Left forelimb (tissue), 1 donor: ENCODE results near the gene CBX7.
A peak's percentile ranks its signal among the peaks of the same experiment; 100 is the strongest.

Experiments used
- DNase-seq: peaks from one replicate; pipeline ENCODE4 v3.0.0-alpha.2; 2018; ENCODE audit warnings: low spot score

Gene CBX7

DNA sequence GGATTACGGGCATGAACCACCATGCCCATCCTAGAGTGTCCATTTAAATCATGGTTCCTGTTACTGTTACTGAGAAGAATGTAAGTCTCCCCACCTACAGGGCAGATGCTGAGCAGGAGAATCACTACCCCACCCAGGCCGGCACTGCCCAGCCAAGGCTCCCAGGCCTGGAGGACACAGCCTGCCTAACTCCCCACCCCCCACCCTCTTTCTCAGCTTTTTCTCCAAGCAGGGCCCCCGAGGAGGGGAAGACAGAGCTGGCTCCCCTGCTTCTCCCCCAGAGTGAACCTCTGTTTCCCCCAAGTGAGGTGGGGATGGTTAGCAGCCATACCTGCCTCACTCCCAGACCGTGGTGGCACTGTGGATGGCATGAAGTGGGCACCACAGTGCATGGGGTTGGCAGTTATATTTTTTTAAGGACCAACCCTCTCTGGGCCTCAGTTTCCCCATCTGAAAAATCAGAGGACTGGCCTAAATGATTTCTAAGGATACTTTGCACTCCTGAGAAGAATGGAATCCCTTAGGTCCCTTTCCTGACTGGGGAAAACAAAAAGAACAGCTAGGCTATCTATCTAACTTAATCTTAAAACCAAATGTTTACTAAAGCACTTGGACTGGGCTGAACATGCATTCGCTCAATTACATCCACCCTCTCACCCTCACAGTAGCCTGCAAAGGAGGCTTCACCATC, 5.0 kb downstream of the CBX7 start:
- no peak for DNase-seq

- DNase-seq: peak; percentile 23
Observed at GRCh38 chr22:39146256-39147101, 6.0 kb downstream of the CBX7 start.

- DNase-seq: no peak
Observed at GRCh38 chr22:39144101-39144767, 8.2 kb downstream of the CBX7 start.

GRCh38 chr22:39142088-39142680, 10.3 kb downstream of the CBX7 start:
- DNase-seq: no peak

GRCh38 chr22:39139933-39140332, 12.5 kb downstream of the CBX7 start:
- DNase-seq: no peak

DNA sequence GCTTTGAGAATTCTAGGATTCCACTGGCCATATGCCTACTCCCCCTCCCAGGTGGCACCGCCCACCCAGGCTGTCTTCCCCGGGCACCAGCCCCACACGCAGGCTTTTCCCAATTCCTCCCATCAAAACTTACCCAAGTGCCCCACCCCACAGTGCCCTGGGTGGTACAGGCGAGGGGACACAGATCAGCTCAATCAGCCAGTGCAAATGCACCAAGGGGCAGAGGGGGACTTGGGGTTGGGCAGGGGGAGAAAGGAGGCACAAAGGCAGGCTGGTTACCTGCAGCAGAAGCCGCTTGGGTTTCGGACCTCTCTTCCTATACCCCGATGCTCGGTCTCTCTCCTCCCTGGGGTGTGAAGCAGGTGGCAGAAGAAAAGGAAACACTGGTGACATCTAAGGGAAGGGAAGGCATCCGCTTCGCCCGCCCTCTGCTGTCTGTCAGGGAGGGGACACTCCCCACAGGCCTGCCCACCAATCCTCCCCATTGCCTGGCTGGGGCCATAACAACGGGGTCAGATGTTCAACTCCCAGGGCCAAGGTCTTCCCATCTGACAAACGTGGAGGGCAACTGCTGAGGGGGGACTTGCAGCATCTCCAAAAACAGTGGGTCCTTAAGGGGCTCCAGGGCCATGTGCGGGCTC, 14.0 kb downstream of the CBX7 start:
- DNase-seq: no peak

DNA sequence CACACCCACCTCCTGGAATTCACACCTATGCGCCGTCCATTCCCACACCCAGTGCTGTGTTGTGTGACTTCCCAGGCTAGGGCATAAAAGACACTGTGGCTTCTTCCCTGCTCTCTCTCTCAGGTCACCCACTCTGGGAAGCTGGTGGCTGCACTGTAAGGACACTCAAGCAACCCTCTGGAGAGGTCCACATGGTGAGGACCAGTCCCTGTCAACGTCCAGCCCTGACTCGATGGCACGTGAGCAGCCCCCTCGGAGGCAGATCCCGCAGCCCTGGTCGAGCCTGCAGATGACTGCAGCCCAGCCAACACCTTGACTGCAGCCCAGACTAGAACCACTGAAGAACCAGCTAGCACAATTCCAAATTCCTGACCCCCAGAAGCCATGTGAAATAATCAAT, 16.2 kb downstream of the CBX7 start:
- no peak for DNase-seq

DNA sequence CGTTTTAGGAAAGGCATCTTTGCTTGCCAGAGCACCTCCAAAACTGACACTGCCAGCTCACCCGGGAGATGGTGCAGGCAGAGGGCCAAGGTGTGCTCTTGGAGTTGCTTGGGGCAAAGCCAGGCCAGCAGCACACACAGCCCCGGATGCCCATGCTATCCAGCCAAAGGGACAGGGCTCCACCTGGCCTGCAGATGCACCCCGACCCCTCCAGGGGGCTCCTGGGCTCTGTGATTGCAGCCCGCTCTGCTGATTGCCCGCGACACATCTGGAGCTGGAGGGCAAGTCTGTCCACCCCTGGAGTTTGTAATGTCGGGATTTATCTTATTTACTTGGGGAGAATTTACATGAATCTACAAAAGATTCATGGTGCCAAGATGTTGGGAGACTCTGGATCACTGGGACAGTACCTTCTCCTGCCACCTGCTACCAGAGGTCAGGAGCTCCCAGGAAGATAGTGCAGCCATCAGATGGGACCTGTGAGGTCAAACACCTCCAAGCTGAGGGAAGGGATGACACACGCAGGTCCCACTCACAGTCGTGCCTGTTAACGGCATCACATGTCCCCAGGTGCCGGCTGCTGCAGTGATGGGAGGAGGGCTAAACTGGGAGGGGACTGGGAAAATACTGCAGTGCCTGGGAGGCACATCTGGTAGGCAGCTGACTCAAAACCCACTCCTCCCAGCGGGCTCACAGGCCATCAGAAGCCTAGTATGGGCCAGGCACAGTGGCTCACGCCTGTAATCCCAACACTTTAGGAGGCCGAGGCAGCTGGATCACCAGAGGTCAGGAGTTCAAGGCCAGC, 17.2 kb downstream of the CBX7 start:
- DNase-seq: no peak

- DNase-seq: no peak
Observed at GRCh38 chr22:39134366-39135091, 18.0 kb downstream of the CBX7 start.

DNA sequence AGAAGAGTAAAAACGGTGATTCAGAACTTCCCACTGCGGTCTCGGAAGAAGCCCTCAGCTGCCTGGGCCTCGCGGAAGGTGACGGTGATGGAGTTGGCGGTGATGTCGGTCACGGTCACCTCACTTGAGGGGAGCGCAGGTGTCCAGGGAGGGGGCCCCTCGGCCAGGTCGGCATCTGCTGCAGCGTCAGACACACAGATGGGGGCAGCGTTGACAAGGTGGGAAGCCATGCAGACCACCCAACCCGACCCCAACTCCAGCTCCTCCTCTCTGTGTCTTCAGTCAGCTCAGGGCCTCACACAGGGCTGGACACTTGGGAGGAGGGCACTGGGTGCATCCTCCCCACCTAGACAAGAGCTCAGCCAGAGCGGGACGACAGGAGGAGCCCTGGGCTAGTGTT, 18.6 kb downstream of the CBX7 start:
- no peak for DNase-seq

GRCh38 chr22:39132871-39133524, 19.5 kb downstream of the CBX7 start:
- DNase-seq: no peak

- no peak for DNase-seq
Observed at GRCh38 chr22:39132281-39132680, 20.2 kb downstream of the CBX7 start.

GRCh38 chr22:39130892-39131855, 21.3 kb downstream of the CBX7 start:
- DNase-seq: no peak

DNA sequence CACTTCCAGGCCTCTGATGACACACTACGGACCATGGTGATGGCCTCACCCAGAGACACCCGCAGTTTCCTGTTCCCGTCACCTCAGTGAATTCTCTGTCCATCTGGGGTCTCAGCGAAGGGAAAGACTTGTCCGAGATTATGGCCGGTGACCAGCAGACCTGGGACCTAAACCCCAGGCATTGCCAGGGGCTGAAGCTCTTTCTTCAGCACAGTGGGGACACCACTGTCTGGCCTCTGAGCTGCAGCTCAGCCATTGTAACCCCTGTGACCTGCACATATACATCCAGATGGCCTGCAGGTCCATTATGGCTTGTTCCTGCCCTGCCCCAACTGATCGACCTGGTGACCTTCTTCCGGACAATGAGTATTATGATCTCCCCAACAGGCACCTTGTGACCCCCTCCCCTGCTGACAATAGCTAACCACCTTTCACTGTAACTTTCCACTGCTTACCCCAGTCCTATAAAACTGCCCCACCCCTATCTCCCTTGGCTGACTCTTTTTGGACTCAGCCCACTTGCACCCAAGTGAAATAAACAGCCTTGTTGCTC, 22.3 kb downstream of the CBX7 start:
- DNase-seq: no peak

GRCh38 chr22:39129746-39130145, 22.7 kb downstream of the CBX7 start:
- no peak for DNase-seq

GRCh38 chr22:39129081-39129480, 23.4 kb downstream of the CBX7 start:
- DNase-seq: no peak

GRCh38 chr22:39128508-39128907, 24.0 kb downstream of the CBX7 start:
- no peak for DNase-seq

- no peak for DNase-seq
Observed at GRCh38 chr22:39125622-39126021, 26.9 kb downstream of the CBX7 start.
